VCaP (cell line): ENCODE data around the gene TIMM22.
"Not testable (repeated sequence)": the region's sequence is repeated elsewhere in the genome, so short reads cannot be mapped to it uniquely, and the experiment has no call there.

Source experiments
- H3K27ac ChIP-seq: fragments of 450-650 bp; 2 replicates; pipeline ENCODE4 v1.5.1; 2017
- TF ChIP-seq, protein P1 (sequence below): fragments of 450-650 bp; conservative IDR thresholded peaks from 2 replicates; pipeline ENCODE4 v1.5.1; 2017; ENCODE audit warnings: mild to moderate bottlenecking, moderate library complexity

TIMM22 gene

DNA sequence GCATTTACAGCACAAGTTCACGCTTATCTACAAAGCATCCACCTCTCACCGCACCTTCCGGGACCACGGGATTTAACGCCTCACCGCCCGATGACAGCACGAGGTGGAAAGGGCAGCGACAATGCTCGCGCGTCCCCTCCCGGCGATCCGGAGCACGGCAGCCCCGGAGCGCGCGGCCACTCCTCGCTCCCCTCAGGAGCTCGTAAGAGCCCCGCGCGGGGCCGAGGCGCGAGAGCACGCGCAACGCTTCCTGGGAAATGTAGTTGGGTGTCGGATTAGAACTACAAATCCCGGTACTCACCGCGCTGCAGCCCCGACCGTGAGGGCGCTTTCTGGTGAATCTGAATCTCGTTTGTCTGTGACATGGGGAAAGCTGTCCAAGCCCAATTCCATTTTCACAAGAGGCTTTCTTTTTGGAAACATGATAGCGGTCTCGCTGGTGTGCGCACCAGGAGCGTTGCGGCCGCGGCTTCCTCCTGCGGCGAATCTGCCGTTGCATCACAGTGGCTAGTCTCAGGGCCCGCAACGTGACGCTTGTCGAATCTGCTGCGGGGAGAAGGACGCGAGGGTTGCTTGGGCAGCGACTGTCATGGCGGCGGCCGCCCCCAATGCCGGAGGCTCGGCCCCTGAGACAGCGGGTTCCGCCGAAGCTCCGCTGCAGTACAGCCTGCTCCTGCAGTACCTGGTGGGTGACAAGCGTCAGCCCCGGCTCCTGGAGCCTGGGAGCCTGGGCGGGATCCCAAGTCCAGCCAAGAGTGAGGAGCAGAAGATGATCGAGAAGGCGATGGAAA is at the start of gene TIMM22:
TIMM22 (plus strand) TSS at position 576 of the 791 bp plus-strand sequence; CDS start at position 590, 14 bp downstream.
- TF ChIP-seq, protein P1, sequence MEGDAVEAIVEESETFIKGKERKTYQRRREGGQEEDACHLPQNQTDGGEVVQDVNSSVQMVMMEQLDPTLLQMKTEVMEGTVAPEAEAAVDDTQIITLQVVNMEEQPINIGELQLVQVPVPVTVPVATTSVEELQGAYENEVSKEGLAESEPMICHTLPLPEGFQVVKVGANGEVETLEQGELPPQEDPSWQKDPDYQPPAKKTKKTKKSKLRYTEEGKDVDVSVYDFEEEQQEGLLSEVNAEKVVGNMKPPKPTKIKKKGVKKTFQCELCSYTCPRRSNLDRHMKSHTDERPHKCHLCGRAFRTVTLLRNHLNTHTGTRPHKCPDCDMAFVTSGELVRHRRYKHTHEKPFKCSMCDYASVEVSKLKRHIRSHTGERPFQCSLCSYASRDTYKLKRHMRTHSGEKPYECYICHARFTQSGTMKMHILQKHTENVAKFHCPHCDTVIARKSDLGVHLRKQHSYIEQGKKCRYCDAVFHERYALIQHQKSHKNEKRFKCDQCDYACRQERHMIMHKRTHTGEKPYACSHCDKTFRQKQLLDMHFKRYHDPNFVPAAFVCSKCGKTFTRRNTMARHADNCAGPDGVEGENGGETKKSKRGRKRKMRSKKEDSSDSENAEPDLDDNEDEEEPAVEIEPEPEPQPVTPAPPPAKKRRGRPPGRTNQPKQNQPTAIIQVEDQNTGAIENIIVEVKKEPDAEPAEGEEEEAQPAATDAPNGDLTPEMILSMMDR, result peak; percentile 99
- H3K27ac ChIP-seq, result peak within 1 kb of the TSS; percentile 95

- H3K27ac ChIP-seq, result no peak overlapping the region
- TF ChIP-seq, protein P1, result no peak
Measured at GRCh38 chr17:948284-948852, 48.6 kb upstream of the TIMM22 start.

- TF ChIP-seq, protein P1, result no peak
- no peak overlapping the region for H3K27ac ChIP-seq
Measured at GRCh38 chr17:949623-950303, 47.2 kb upstream of the TIMM22 start.

- H3K27ac ChIP-seq, result no peak overlapping the region
- TF ChIP-seq, protein P1, result no peak
Measured at GRCh38 chr17:951325-952132, 45.4 kb upstream of the TIMM22 start.

- H3K27ac ChIP-seq, result not testable (repeated sequence)
Measured at GRCh38 chr17:952592-952991, 44.3 kb upstream of the TIMM22 start.

DNA sequence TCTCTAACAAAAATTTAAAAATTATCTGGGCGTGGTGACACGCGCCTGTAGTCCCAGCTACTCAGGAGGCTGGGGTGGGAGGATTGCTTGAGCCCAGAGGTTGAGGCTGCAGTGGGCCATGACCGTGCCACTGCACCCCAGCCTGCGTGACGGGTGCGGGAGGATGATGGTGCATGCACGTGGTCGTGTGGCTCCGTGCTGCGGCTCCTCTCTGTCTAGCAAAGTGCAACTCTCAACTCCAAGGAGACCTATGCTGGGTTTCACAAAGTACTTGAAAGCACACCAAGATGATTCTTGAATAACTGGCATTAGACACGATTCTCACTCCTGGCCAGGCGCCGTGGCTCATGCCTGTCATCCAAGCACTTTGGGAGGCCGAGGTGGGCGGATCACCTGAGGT is 43.2 kb upstream of the TIMM22 start:
- H3K27ac ChIP-seq, result no peak overlapping the region
- TF ChIP-seq, protein P1, result no peak

DNA sequence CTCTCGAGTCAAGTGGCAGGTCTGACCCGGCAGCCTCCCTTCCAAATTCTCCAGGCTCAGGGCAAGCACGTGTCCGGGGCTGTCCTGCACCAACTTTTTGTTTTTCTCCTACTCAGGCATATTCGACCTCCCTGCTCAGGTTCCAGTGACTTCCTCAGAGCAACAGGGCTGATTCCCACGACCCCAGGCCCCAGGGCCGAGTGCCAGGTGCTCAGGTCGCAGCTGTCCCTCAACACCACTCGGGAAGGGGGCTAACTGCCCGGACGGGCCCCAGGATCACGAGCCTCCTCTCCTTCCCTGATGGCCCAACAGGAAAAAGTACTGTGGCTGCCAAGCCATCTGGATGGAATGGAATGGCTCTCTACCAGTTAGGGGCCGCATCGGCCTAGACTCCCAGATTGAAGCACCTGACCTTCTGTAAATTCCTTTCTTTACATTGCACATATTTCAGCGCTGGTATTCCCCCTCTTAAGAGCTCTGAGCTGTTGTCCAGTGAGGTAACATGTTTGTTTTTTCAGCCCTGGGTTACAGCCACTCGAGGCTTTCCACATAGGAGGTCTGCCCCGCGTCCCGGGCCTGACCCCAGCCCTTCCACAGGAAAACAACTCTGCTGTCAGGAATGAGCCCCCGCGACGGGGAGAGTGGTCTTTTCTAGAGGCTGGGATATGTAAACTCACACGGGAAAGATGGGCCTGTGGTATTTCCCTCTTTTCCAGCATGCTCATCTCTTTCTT is 42.3 kb upstream of the TIMM22 start:
- TF ChIP-seq, protein P1, result no peak
- H3K27ac ChIP-seq, result no peak overlapping the region
